ENCODE data around the gene GLB1L2. TPM values are rescaled to one million over a fixed set of nuclear protein-coding genes. Genes with fewer than 3 reads are reported as not detected.

The GLB1L2 gene
- total RNA-seq, 2 donors from 2014 or later: 2.8 to 4.0 TPM

GRCh38 chr11:134409552-134410429, 78.0 kb downstream of the GLB1L2 start:
- no peak for DNase-seq (ENCODE audit: low spot score)
- intact Hi-C loops (cut with DNase I): loop anchor here in 1 of 2 donors (2.0 kb wide), 1 partner anchor 483 kb away; no protein-coding TSS in a partner anchor

DNA sequence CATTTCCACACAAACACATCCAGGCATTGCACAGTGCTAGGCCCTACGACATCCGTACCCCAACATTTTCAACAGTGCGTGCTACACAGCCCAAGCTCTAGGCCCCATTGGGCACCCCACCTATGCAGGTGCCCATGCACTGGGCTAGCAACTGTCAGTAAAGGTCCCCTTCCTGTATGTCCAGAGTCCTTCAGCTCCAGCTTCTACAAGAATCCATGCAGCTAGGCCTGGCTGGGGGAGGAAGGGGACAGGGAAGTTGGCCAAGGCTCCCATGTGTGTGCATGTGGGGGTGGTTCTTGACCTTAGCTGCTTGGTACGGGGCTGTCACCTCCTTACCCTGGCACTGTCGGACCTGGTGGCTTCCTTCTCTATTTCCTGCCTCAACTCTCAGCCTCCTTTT, 79.0 kb downstream of the GLB1L2 start:
- no peak for DNase-seq (ENCODE audit: low spot score)
- intact Hi-C loops (cut with DNase I): loop anchor here in 1 of 2 donors (2.0 kb wide), 1 partner anchor 484 kb away; no protein-coding TSS in a partner anchor

- intact Hi-C loops (cut with DNase I): no loop called here
- no peak for DNase-seq (ENCODE audit: low spot score)
Measured at GRCh38 chr11:134412203-134413042, 80.6 kb downstream of the GLB1L2 start, which contains the start of gene B3GAT1. Gene B3GAT1, minus strand, starts transcription at chr11:134412242. Its CDS starts 24,583 bp downstream, at chr11:134387659.

GRCh38 chr11:134413043-134413825, 81.4 kb downstream of the GLB1L2 start:
- no peak for DNase-seq (ENCODE audit: low spot score)
- intact Hi-C loops (cut with DNase I): no loop called here

GRCh38 chr11:134413826-134414731, 82.3 kb downstream of the GLB1L2 start:
- intact Hi-C loops (cut with DNase I): no loop called here
- no peak for DNase-seq (ENCODE audit: low spot score)

- DNase-seq (ENCODE audit: low spot score): no peak
- intact Hi-C loops (cut with DNase I): no loop called here
Measured at GRCh38 chr11:134414766-134415765, 83.3 kb downstream of the GLB1L2 start.

GRCh38 chr11:134416726-134417125, 84.9 kb downstream of the GLB1L2 start:
- DNase-seq (ENCODE audit: low spot score): no peak
- intact Hi-C loops (cut with DNase I): no loop called here

- intact Hi-C loops (cut with DNase I): no loop called here
- no peak for DNase-seq (ENCODE audit: low spot score)
Measured at GRCh38 chr11:134417871-134418840, 86.4 kb downstream of the GLB1L2 start.

- intact Hi-C loops (cut with DNase I): no loop called here
- no peak for DNase-seq (ENCODE audit: low spot score)
Measured at GRCh38 chr11:134423106-134423505, 91.3 kb downstream of the GLB1L2 start.

- DNase-seq (ENCODE audit: low spot score): no peak
- intact Hi-C loops (cut with DNase I): no loop called here
Measured at GRCh38 chr11:134425413-134425812, 93.6 kb downstream of the GLB1L2 start.

Other genes starting within 250 kb of the GLB1L2 start
- 10 to 100 TPM; 12.6 to 15.2 TPM for gene NCAPD3, start 108.0 kb upstream of the GLB1L2 start, total RNA-seq
- gene VPS26B, start 107.3 kb upstream of the GLB1L2 start, total RNA-seq: 10 to 100 TPM; 30.7 to 34.1 TPM
- 10 to 100 TPM; 21.0 to 37.3 TPM for gene THYN1, start 78.6 kb upstream of the GLB1L2 start, total RNA-seq
- gene ACAD8, start 78.4 kb upstream of the GLB1L2 start, total RNA-seq: 10 to 100 TPM; 12.9 to 16.9 TPM
- gene GLB1L3, start 55.6 kb upstream of the GLB1L2 start, total RNA-seq: not detected
- under 1 TPM in 1 of 2 donors, not detected in 1; 0.28 TPM for gene B3GAT1, start 80.3 kb downstream of the GLB1L2 start, total RNA-seq

Data from posterior vena cava (tissue), 2 donors.